A549 treated with AZD9567 at 1 μM for 4 hours (cell line): Measurements from ENCODE around the gene IFI35. TPM values are rescaled to one million over a fixed set of nuclear protein-coding genes. Genes with fewer than 3 reads are reported as not detected.

Experiments
- total RNA-seq: library from RNA; stranded (reverse); fragments of 200-300 nt; extraction: Qiagen RNA extraction; gene quantifications from 5 replicates; pipeline ENCODE4 v1.2.3, GENCODE V29; 2022; ENCODE audit not compliant: insufficient read depth

The IFI35 gene
- 15.9 to 20.5 TPM (median 17.9 TPM) in 5 replicates for total RNA-seq

GRCh38 chr17:43006639-43007551 is at the start of gene IFI35:
TSS of gene IFI35 (plus strand) at chr17:43006784. CDS start at chr17:43006948, 164 bp downstream.

GRCh38 chr17:42964161-42964932 is 42.2 kb upstream of the IFI35 start, which contains the start of gene AARSD1:
TSS of gene AARSD1 (minus strand) at chr17:42964454. CDS start at chr17:42964440, 14 bp downstream.

GRCh38 chr17:42979511-42980273 is 26.9 kb upstream of the IFI35 start, which contains the start of gene PTGES3L:
TSS of gene PTGES3L (minus strand) at chr17:42980080. CDS start at chr17:42980053, 27 bp downstream.

GRCh38 chr17:42980274-42980765 is 26.3 kb upstream of the IFI35 start, which contains the start of gene RUNDC1:
TSS of gene RUNDC1 (plus strand) at chr17:42980565. CDS start at chr17:42980577, 12 bp downstream.

GRCh38 chr17:42997984-42998938 is 8.3 kb upstream of the IFI35 start, which contains the start of gene RPL27:
TSS of gene RPL27 (plus strand) at chr17:42998419. CDS start at chr17:42998751, 332 bp downstream.

GRCh38 chr17:43021741-43022512 is 15.3 kb downstream of the IFI35 start, which contains the start of gene VAT1:
TSS of gene VAT1 (minus strand) at chr17:43022385. CDS start at chr17:43022322, 63 bp downstream.

GRCh38 chr17:43024407-43025289 is 18.1 kb downstream of the IFI35 start, which contains the start of gene RND2:
TSS of gene RND2 (plus strand) at chr17:43025231. CDS start at chr17:43025348, 117 bp downstream.

Other genes with a start within 250 kb of the IFI35 start
- gene RAMP2, start 245.6 kb upstream of the IFI35 start, total RNA-seq = 0.37 to 0.91 TPM (median 0.82 TPM) in 4 of 5 replicates, not detected in the other
- gene VPS25, start 233.3 kb upstream of the IFI35 start, total RNA-seq = 120 to 147 TPM (median 124 TPM) in 5 replicates
- 1.3 to 2.0 TPM (median 1.8 TPM) in 4 of 5 replicates, not detected in the other for gene WNK4, start 226.2 kb upstream of the IFI35 start, total RNA-seq
- gene COA3, start 208.1 kb upstream of the IFI35 start, total RNA-seq = 123 to 134 TPM (median 124 TPM) in 5 replicates
- gene CNTD1, start 207.9 kb upstream of the IFI35 start, total RNA-seq = 0.06 to 0.19 TPM (median 0.06 TPM) in 4 of 5 replicates, not detected in the other
- 77.7 to 99.1 TPM (median 84.7 TPM) in 5 replicates for gene BECN1, start 182.5 kb upstream of the IFI35 start, total RNA-seq
- gene PSME3, start 173.4 kb upstream of the IFI35 start, total RNA-seq = 223 to 270 TPM (median 236 TPM) in 5 replicates
- 0.77 to 3.0 TPM (median 2.4 TPM) in 5 replicates for gene AOC2, start 162.2 kb upstream of the IFI35 start, total RNA-seq
- gene AOC3, start 155.6 kb upstream of the IFI35 start, total RNA-seq = 1.2 to 2.0 TPM (median 1.5 TPM) in 5 replicates
- not detected in 5 replicates for gene G6PC1, start 106.0 kb upstream of the IFI35 start, total RNA-seq
- gene AARSD1, start 42.3 kb upstream of the IFI35 start, total RNA-seq = 53.9 to 60.7 TPM (median 58.3 TPM) in 5 replicates
- 0.64 to 1.4 TPM (median 1.1 TPM) in 4 of 5 replicates, not detected in the other for gene PTGES3L, start 26.7 kb upstream of the IFI35 start, total RNA-seq
- 18.0 to 20.9 TPM (median 20.3 TPM) in 5 replicates for gene RUNDC1, start 26.2 kb upstream of the IFI35 start, total RNA-seq
- gene RPL27, start 8.4 kb upstream of the IFI35 start, total RNA-seq = 2,997 to 4,045 TPM (median 3,077 TPM) in 5 replicates
- gene VAT1, start 15.6 kb downstream of the IFI35 start, total RNA-seq = 228 to 249 TPM (median 236 TPM) in 5 replicates
- 0.10 to 0.26 TPM (median 0.13 TPM) in 4 of 5 replicates, not detected in the other for gene RND2, start 18.4 kb downstream of the IFI35 start, total RNA-seq
- 20.2 to 39.9 TPM (median 23.5 TPM) in 5 replicates for gene BRCA1, start 118.6 kb downstream of the IFI35 start, total RNA-seq
- gene NBR1, start 164.4 kb downstream of the IFI35 start, total RNA-seq = 33.1 to 42.6 TPM (median 38.2 TPM) in 5 replicates
- gene TMEM106A, start 205.1 kb downstream of the IFI35 start, total RNA-seq = 0.99 to 1.2 TPM (median 1.1 TPM) in 4 of 5 replicates, not detected in the other
- not detected in 5 replicates for gene CCDC200, start 221.8 kb downstream of the IFI35 start, total RNA-seq
- gene RNU2-1, start 227.2 kb downstream of the IFI35 start, total RNA-seq = not detected in 5 replicates